ENCODE measurements around the gene FGB. TPM values are rescaled to one million over a fixed set of nuclear protein-coding genes. Genes with fewer than 3 reads are reported as not detected.

The FGB gene
- total and polyA plus RNA-seq, 2 of the 13 experiments (the other 11 are each of a cell fraction or from before 2014, with no cell fraction given), result 226 to 784 TPM

- TF ChIP-seq, protein P1, sequence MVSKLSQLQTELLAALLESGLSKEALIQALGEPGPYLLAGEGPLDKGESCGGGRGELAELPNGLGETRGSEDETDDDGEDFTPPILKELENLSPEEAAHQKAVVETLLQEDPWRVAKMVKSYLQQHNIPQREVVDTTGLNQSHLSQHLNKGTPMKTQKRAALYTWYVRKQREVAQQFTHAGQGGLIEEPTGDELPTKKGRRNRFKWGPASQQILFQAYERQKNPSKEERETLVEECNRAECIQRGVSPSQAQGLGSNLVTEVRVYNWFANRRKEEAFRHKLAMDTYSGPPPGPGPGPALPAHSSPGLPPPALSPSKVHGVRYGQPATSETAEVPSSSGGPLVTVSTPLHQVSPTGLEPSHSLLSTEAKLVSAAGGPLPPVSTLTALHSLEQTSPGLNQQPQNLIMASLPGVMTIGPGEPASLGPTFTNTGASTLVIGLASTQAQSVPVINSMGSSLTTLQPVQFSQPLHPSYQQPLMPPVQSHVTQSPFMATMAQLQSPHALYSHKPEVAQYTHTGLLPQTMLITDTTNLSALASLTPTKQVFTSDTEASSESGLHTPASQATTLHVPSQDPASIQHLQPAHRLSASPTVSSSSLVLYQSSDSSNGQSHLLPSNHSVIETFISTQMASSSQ (IDR thresholded peaks at IDR 0.05; ENCODE audit: low read depth), result peak; percentile 37; the same call in 1 of the 2 replicates
- TF ChIP-seq, protein P1 (CRISPR knock-in tag; IDR thresholded peaks at IDR 0.05; ENCODE audit: borderline replicate concordance), result peak; percentile 95
- peak; percentile 77; the same call in 1 of the 2 replicates for TF ChIP-seq SMAD3 (CRISPR knock-in tag; IDR thresholded peaks at IDR 0.05)
- no peak; the same call in 1 of the 2 replicates for TF ChIP-seq ZNF335 (CRISPR knock-in tag; IDR thresholded peaks at IDR 0.05)
- TF ChIP-seq HHEX (CRISPR knock-in tag; IDR thresholded peaks at IDR 0.05), result no peak
- peak; percentile 87 for TF ChIP-seq ATF3 (CRISPR knock-in tag; IDR thresholded peaks at IDR 0.05)
- no peak for TF ChIP-seq ZBTB40 (IDR thresholded peaks at IDR 0.05)
- TF ChIP-seq ZBTB40 (CRISPR knock-in tag; IDR thresholded peaks at IDR 0.05), result 0 out of 2 replicates have a peak, but pooled peaks have one; percentile 53
- TF ChIP-seq WIZ (CRISPR knock-in tag; IDR thresholded peaks at IDR 0.05), result peak; percentile 53; the same call in 1 of the 2 replicates
- peak; percentile 62; the same call in 1 of the 2 replicates for TF ChIP-seq ATF2 (CRISPR knock-in tag; IDR thresholded peaks at IDR 0.05)
- no peak for TF ChIP-seq ZNF329 (CRISPR knock-in tag; IDR thresholded peaks at IDR 0.05; ENCODE audit: low read depth)
- peak; percentile 5 for TF ChIP-seq TEAD3 (CRISPR knock-in tag; optimal IDR thresholded peaks at IDR 0.05; ENCODE audit: borderline replicate concordance)
- TF ChIP-seq ZFP36L1 (CRISPR knock-in tag; IDR thresholded peaks at IDR 0.05), result 0 out of 2 replicates have a peak, but pooled peaks have one; percentile 48
These were observed 49.9 kb downstream of the FGB start, which contains the start of gene FGG (continued) for GRCh38 chr4:154612472-154613414.
